K562 (cell line): ENCODE results near the gene COQ5. TPM values are rescaled to one million over a fixed set of nuclear protein-coding genes. Genes with fewer than 3 reads are reported as not detected.
A peak's percentile ranks its signal among the peaks of the same experiment; 100 is the strongest.

Source experiments
- EP300 ChIP-seq: IDR thresholded peaks from 2 replicates; pipeline ENCODE4 v1.6.1; 2012; ENCODE audit warnings: low read length, improper control_type of control experiment
- EZH2 ChIP-seq: IDR thresholded peaks from 2 replicates; pipeline ENCODE4 v1.6.1; 2012; ENCODE audit warnings: low read depth, mild to moderate bottlenecking, inconsistent platforms, low read length, borderline replicate concordance
- FOSL1 ChIP-seq: fragments of 200-800 bp; sonication (Bioruptor generic); conservative IDR thresholded peaks from 2 replicates; pipeline ENCODE4 v1.6.1; 2016; ENCODE audit warnings: missing genetic modification characterization, missing compliant biosample characterization
- NFATC3 ChIP-seq: fragments of 450-650 bp; IDR thresholded peaks from 2 replicates; pipeline ENCODE4 v1.6.1; 2017; ENCODE audit warnings: mild to moderate bottlenecking
- SAP30 ChIP-seq: fragments of 200-600 bp; sonication (generic); IDR thresholded peaks from 2 replicates; pipeline ENCODE4 v1.6.1; 2012; ENCODE audit warnings: borderline replicate concordance, low read depth, mild to moderate bottlenecking, moderate library complexity, low read length, control low read depth, inconsistent platforms; ENCODE audit not compliant: insufficient read depth, poor library complexity, severe bottlenecking
- SMARCB1 ChIP-seq: IDR thresholded peaks from 2 replicates; pipeline ENCODE4 v1.6.1; 2011; ENCODE audit warnings: improper control_type of control experiment, low read depth; ENCODE audit not compliant: insufficient read length
- SRSF1 ChIP-seq: fragments of 200-400 bp; formaldehyde crosslinking; IDR thresholded peaks from 2 replicates; pipeline ENCODE4 v1.6.1; 2017; ENCODE audit warnings: mild to moderate bottlenecking, low read depth, low read length, moderate library complexity
- TFAM ChIP-seq: fragments of 250-450 bp; sonication (Bioruptor Pico); conservative IDR thresholded peaks from 2 replicates; pipeline ENCODE4 v1.5.0; 2021; ENCODE audit warnings: mild to moderate bottlenecking, moderate library complexity
- TRIM24 ChIP-seq, 2 experiments: fragments of 450-650 bp; IDR thresholded peaks; 2 replicates each; pipeline ENCODE4 v1.6.1; 2016
- ZNF134 ChIP-seq: fragments of 250-450 bp; sonication (Bioruptor Pico); conservative IDR thresholded peaks from 2 replicates; pipeline ENCODE4 v1.4.0; 2020
- ZNF551 ChIP-seq: fragments of 250-450 bp; sonication (Bioruptor Pico); IDR thresholded peaks from 2 replicates; pipeline ENCODE4 v1.5.0; 2021; ENCODE audit warnings: mild to moderate bottlenecking, moderate library complexity
- ZNF561 ChIP-seq: fragments of 450-650 bp; formaldehyde crosslinking; conservative IDR thresholded peaks from 2 replicates; pipeline ENCODE4 v1.4.0; 2020; ENCODE audit warnings: mild to moderate bottlenecking, moderate library complexity
- polyA plus RNA-seq, 8 experiments: library from polyadenylated mRNA; depleted of rRNA in 4 of 8; stranded (reverse) in 5 of 8; unstranded in 3 of 8; fragments of >200 nt; fragmentation: Nextera tagmentation in 2 of 8; fragmentation: Illumina TruSeq in 1 of 8; extraction: Ambion mirVana in 2 of 8; extraction: Trizol in 1 of 8; gene quantifications; 2 replicates each; pipeline versions ENCODE4 v1.2.1 to v1.2.3, GENCODE V29; 2011 to 2014; ENCODE audit warnings: inconsistent platforms in 1 of 8, missing spikeins in 1 of 8
- total RNA-seq, 7 experiments: library from RNA; depleted of rRNA in 6 of 7; stranded (reverse); fragments of >200 nt in 6 of 7; fragmentation: Illumina TruSeq in 2 of 7; extraction: Trizol in 2 of 7; gene quantifications; 2 replicates each; pipeline versions ENCODE4 v1.2.1 to v1.2.3, GENCODE V29; 2011 to 2021; ENCODE audit warnings: low replicate concordance in 1 of 7
- TF ChIP-seq, protein P1 (sequence below): IDR thresholded peaks from 2 replicates; pipeline ENCODE4 v1.6.1; 2012; ENCODE audit warnings: low read depth, low read length, improper control_type of control experiment, borderline replicate concordance
- TF ChIP-seq, protein P2 (sequence below), 2 experiments: IDR thresholded peaks in 1 of 2; conservative IDR thresholded peaks in 1 of 2; 2 replicates each; pipeline ENCODE4 v1.6.1; 2016; ENCODE audit warnings: low read depth in 2 of 2, mild to moderate bottlenecking in 1 of 2, missing compliant biosample characterization in 1 of 2, missing genetic modification characterization in 1 of 2, moderate library complexity in 1 of 2
- TF ChIP-seq, protein P3 (sequence below): sonication (generic); formaldehyde crosslinking; IDR thresholded peaks from 2 replicates; pipeline ENCODE4 v1.8.0; 2022; ENCODE audit warnings: missing genetic modification reagents, mild to moderate bottlenecking, moderate library complexity, borderline replicate concordance
- TF ChIP-seq, protein P4 (sequence below): sonication (generic); formaldehyde crosslinking; IDR thresholded peaks from 2 replicates; pipeline ENCODE4 v1.8.1; 2023; ENCODE audit warnings: missing genetic modification reagents, mild to moderate bottlenecking, borderline replicate concordance

COQ5 gene
- total and polyA plus RNA-seq, 9 of the 15 experiments (the other 6 are each of a cell fraction or from before 2014, with no cell fraction given) = 19.2 to 59.7 (median 30.4) TPM

DNA sequence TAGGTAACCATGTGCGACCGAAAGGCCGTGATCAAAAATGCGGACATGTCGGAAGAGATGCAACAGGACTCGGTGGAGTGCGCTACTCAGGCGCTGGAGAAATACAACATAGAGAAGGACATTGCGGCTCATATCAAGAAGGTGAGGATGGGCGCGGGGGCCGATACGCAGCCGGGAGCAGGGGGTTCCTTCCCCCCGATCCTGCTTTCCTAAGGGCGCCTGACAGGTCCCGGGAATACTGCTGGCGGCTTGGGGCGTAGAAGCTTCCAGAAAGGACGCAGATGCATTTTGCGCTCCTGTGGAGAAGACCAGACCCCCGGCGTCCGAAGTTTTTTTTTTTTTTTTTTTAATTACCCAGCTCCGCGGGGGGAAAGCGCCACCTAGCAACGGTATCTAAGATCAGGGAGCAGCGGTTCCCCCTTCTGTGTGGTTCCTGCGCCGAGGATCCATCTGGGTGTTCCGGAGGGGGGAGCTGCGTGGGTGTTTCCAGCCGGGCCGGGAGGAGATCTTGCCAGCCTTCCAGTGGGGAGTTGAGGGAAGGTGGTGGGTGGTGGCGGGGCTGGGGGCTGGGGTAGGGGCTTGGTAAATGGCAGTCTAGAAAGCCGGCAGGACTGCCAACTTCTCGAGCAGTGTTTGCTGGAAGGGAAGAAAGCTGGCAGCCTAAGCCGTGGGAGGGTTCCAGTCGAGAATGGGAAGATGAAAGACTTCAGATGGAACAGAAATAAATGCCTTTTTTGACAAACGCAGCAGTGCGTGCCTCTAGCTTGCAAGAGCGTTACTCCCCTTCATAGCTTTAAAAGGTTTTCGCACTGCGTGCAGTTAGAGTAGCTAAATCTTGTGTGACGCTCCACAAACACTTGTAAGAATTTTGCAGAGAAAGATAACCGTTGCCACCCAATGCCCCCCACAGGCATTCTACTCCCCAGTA, 32.3 kb downstream of the COQ5 start (continued):
- TF ChIP-seq, protein P1, sequence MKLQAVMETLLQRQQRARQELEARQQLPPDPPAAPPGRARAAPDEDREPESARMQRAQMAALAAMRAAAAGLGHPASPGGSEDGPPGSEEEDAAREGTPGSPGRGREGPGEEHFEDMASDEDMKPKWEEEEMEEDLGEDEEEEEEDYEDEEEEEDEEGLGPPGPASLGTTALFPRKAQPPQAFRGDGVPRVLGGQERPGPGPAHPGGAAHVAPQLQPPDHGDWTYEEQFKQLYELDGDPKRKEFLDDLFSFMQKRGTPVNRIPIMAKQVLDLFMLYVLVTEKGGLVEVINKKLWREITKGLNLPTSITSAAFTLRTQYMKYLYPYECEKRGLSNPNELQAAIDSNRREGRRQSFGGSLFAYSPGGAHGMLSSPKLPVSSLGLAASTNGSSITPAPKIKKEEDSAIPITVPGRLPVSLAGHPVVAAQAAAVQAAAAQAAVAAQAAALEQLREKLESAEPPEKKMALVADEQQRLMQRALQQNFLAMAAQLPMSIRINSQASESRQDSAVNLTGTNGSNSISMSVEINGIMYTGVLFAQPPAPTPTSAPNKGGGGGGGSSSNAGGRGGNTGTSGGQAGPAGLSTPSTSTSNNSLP = no peak
- TF ChIP-seq SAP30 = peak; percentile 58
- no peak for TF ChIP-seq SRSF1
- TF ChIP-seq ZNF134 (CRISPR knock-in tag) = no peak
- no peak for TF ChIP-seq ZNF561 (CRISPR knock-in tag)
- TF ChIP-seq, protein P2, sequence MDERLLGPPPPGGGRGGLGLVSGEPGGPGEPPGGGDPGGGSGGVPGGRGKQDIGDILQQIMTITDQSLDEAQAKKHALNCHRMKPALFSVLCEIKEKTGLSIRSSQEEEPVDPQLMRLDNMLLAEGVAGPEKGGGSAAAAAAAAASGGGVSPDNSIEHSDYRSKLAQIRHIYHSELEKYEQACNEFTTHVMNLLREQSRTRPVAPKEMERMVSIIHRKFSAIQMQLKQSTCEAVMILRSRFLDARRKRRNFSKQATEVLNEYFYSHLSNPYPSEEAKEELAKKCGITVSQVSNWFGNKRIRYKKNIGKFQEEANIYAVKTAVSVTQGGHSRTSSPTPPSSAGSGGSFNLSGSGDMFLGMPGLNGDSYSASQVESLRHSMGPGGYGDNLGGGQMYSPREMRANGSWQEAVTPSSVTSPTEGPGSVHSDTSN (CRISPR knock-in tag; IDR thresholded peaks at IDR 0.05; ENCODE audit: low read depth) = no peak
- TF ChIP-seq, protein P2 (tag; conservative IDR thresholded peaks at IDR 0.05; ENCODE audit: low read depth) = no peak
- TF ChIP-seq, protein P3, sequence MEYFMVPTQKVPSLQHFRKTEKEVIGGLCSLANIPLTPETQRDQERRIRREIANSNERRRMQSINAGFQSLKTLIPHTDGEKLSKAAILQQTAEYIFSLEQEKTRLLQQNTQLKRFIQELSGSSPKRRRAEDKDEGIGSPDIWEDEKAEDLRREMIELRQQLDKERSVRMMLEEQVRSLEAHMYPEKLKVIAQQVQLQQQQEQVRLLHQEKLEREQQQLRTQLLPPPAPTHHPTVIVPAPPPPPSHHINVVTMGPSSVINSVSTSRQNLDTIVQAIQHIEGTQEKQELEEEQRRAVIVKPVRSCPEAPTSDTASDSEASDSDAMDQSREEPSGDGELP (CRISPR knock-in tag) = 0 out of 2 replicates have a peak, but pooled peaks have one; percentile 34
- TF ChIP-seq SMARCB1 = no peak
- TF ChIP-seq TRIM24 (IDR thresholded peaks at IDR 0.05) = no peak
- no peak for TF ChIP-seq EZH2
- no peak for TF ChIP-seq NFATC3
- TF ChIP-seq ZNF551 (CRISPR knock-in tag) = no peak
- TF ChIP-seq EP300 = peak; percentile 21; the same call in 1 of the 2 replicates
- TF ChIP-seq TFAM (CRISPR knock-in tag) = no peak
- no peak for TF ChIP-seq FOSL1
- TF ChIP-seq, protein P4, sequence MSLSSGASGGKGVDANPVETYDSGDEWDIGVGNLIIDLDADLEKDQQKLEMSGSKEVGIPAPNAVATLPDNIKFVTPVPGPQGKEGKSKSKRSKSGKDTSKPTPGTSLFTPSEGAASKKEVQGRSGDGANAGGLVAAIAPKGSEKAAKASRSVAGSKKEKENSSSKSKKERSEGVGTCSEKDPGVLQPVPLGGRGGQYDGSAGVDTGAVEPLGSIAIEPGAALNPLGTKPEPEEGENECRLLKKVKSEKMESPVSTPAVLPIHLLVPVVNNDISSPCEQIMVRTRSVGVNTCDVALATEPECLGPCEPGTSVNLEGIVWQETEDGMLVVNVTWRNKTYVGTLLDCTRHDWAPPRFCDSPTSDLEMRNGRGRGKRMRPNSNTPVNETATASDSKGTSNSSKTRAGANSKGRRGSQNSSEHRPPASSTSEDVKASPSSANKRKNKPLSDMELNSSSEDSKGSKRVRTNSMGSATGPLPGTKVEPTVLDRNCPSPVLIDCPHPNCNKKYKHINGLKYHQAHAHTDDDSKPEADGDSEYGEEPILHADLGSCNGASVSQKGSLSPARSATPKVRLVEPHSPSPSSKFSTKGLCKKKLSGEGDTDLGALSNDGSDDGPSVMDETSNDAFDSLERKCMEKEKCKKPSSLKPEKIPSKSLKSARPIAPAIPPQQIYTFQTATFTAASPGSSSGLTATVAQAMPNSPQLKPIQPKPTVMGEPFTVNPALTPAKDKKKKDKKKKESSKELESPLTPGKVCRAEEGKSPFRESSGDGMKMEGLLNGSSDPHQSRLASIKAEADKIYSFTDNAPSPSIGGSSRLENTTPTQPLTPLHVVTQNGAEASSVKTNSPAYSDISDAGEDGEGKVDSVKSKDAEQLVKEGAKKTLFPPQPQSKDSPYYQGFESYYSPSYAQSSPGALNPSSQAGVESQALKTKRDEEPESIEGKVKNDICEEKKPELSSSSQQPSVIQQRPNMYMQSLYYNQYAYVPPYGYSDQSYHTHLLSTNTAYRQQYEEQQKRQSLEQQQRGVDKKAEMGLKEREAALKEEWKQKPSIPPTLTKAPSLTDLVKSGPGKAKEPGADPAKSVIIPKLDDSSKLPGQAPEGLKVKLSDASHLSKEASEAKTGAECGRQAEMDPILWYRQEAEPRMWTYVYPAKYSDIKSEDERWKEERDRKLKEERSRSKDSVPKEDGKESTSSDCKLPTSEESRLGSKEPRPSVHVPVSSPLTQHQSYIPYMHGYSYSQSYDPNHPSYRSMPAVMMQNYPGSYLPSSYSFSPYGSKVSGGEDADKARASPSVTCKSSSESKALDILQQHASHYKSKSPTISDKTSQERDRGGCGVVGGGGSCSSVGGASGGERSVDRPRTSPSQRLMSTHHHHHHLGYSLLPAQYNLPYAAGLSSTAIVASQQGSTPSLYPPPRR = no peak
